NAMALWA (cell line): ENCODE measurements around the gene IL18R1.

Experiments used
- DNase-seq: peaks from one replicate; pipeline ENCODE4 v3.0.0-alpha.2; 2015; ENCODE audit warnings: low spot score

IL18R1 gene

DNA sequence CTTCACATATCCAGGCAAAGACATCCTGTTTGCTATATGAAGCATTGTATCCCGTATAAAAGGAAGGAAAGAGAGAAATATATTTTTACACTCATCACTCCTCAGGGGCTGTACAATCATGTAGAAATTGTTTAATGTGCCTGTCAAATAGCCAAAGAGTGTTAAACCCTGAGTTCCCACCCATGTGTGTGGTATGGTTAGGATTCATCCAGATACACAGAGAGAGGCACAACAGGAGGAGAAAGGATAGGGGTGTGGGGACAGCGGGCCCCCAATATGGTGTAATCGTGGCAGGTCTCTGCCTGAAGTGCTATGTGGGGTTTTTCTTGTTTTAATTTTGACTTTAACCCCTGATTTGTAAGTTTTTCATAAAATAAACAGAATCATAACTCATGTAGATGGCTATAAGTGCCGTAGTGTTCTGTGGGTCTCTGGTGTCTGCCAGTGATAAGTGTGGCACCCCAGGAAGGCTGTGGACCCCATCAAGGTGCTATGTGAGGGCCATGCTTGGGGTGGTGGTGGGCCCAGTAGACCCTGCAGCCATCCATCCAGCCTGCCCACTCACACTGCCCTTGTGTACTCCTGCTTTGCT lies 10.2 kb upstream of the IL18R1 start:
- no peak for DNase-seq

- DNase-seq: no peak
Observed at GRCh38 chr2:102346381-102347130, 9.0 kb upstream of the IL18R1 start.

DNA sequence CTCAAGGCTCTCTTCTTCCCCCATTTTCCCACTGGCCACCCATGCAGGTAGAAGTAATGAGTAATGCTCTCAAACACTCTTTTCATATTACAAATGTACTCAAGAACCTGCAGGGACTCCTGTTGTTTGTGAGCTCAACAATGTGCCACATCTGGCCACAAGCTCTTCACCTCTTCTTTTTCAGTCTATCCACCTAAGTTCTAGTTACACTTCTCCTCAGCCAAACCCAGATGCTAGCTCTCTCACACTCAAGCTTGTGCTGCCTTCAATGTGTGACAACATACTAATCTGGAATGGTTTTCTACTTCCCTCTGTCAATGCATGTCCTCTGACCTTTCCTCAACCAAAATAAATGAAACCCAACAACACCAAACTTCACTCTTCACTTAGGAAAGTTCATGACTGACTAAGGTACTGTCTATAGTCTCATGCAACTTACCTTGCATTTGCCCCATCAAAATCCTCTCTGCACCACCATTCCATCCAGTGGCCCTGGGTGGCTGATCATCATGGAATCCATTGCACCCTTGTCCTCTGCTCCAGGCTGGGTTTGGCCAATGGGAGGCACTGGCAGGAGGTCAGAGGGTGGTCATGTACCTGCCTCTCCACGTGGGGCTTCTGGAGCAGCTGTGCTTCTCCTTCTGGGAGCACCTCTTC lies 5.3 kb upstream of the IL18R1 start:
- peak; percentile 1 for DNase-seq

DNA sequence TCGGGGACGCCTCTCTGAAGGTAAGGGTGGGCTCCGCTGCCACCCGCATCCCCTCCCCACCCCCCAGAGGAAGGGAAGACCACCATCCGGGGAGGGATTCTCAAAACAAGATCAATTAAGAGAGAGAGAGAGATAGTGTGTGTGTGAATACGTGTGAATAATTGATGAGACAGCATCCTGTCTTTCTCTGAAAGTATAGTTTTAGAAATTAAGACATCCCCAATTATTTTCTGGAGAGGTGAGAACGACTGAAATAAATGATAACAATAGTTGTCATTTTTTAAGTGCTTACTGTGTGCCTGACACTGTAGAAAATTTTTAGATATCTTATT lies 751 bp downstream of the IL18R1 start:
- DNase-seq: no peak

- no peak for DNase-seq
Observed at GRCh38 chr2:102356741-102357140, 1.1 kb downstream of the IL18R1 start.

GRCh38 chr2:102357937-102358336 lies 2.3 kb downstream of the IL18R1 start:
- DNase-seq: no peak

DNA sequence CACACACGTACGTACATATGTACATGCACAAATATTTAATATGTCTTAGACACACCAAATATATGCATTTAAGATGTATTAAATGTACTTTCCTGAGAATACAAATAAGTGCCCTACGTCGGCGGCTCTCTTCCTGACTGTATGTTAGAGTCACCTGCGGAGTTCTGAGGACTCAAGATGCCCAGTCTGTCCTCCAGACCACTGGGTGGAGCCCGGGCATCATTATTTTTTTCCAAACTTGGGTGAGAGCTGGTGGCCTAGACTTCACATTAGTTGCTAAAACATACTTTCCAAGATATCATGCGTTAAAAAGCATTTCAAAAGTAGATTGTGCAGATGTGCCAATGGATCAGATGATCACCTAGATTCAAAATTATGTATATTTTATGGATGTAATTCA lies 2.9 kb downstream of the IL18R1 start:
- DNase-seq: no peak

DNA sequence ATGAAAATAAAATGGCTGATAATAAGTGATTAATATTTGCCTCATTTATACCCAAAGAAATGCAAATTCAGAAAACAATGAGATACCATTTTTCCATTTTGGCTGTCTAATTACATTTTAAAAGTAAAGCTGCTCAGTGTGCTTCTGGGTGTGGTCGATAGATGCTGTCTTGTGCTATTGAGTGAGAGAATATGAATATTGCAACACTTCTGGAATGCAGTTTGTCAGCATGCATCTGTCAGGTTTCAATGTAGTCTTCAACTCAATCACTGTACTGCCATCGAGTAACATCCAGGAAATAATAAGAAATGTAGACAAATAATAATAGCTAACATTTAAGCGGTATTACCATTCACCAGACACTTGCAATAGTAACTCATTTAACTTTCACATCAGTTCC lies 3.9 kb downstream of the IL18R1 start:
- no peak for DNase-seq

GRCh38 chr2:102361632-102362241 lies 6.1 kb downstream of the IL18R1 start:
- no peak for DNase-seq

DNA sequence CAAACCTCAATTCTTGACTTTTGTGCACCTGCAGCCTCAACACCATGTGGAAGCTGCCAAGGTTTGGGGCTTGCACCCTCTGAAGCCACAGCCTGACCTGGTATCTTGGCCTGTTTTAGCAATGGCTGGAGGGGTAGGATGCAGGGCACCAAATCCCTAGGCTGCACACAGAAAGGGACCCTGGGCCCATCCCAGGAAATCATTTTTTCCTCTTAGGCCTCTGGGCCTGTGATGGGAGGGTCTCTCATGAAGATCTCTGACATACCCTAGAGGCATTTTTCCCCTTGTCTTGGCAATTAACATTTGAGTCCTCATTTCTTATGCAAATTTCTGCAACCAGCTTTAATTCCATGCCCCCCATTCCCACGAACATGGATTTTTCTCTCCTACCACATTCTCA lies 10.2 kb downstream of the IL18R1 start:
- no peak for DNase-seq

DNA sequence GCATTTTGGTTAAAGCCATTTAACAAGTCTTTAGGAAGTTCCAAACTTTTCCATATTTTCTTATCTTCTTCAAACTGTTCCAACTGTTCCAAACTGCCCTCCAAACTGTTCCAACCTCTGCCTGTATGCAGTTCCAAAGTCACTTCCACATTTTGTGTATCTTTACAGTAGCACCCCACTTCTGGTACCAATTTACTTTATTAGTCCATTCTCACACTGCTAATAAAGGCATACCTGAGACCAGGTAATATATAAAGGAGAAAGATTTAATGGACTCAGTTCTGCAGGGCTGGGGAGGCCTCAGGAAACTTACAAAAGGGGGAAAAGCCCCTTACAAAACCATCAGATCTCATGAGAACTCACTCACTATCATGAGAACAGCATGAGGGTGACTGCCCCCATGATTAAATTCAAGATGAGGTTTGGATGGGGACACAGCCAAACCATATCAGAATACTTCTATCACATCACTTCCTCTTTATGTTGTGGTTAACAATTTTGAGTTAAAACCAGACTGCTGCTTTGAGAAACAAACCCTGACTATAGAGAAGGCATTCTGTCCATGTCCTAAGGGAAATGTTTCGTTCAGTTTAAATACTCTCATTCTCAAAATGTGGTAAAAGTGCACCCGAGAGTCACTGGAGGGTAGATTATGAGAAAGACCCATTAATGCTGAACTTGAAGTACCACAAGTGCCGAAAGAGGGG lies 11.0 kb downstream of the IL18R1 start:
- no peak for DNase-seq

- no peak for DNase-seq
Observed at GRCh38 chr2:102367331-102367971, 11.9 kb downstream of the IL18R1 start.

- no peak for DNase-seq
Observed at GRCh38 chr2:102368461-102369109, 13.0 kb downstream of the IL18R1 start.

- DNase-seq: no peak
Observed at GRCh38 chr2:102369866-102370265, 14.3 kb downstream of the IL18R1 start.

- no peak for DNase-seq
Observed at GRCh38 chr2:102376052-102376591, 20.5 kb downstream of the IL18R1 start.

DNA sequence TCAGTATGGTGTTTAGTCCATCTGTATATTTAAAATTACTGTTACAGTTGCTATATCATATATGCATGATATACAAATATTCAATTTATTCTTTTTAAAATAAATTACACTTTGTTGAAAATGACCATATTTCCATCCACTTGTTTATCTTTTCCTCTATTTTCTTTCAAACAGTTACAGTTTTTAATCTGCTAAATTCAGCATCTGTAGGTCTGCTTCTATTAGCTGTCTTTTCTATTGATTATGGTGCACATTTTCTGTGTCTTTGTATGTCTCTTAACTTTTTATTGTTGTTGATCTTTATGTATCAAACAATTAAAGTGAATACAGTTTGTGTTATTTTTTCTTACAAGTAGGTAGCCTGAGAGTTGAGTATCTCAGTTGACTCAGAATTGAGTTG lies 28.1 kb downstream of the IL18R1 start:
- no peak for DNase-seq

GRCh38 chr2:102385522-102385921 lies 29.9 kb downstream of the IL18R1 start:
- no peak for DNase-seq

GRCh38 chr2:102386004-102386403 lies 30.4 kb downstream of the IL18R1 start:
- DNase-seq: no peak

GRCh38 chr2:102386867-102387541 lies 31.4 kb downstream of the IL18R1 start:
- no peak for DNase-seq

DNA sequence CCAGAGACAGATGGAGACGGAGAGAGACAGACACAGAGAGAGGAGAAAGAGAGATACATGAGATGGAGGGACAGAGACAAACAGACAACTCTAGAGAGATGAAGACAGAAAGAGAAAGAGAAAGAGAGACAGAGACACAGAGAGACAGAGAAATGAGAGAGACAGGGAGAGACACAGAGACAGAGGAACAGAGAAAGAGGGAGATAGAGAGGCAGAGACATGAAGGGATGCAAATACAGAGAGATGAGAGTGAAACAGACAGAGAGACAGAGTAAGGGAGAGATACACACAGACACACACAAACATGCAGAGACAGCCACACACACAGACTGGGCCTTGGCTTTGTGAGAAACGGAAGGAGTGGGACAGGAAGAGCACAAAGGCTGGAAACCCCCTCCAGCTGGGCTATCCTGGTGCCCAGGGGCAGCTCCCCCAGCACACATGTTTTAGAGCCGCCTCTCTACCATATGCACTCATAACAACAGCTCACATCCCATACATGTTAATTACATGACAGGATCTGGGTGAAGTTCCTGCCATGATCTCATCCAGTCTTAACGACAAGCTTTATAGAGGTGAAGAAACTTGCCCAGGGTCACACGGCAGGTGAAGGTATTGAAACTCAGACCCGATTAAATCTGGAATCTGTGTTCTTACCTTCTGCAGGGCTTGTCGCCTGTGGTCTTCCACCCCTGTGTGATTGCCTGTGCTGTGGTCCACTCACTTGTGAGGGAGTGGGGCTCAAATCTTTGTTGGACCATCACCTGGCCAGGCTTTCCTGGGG lies 32.4 kb downstream of the IL18R1 start:
- DNase-seq: no peak
